Hepatocyte (in vitro differentiated cells): ENCODE data around the gene IRF5. TPM values are rescaled to one million over a fixed set of nuclear protein-coding genes. Genes with fewer than 3 reads are reported as not detected.
A peak's percentile ranks its signal among the peaks of the same experiment; 100 is the strongest.

Experiments
- DNase-seq: peaks from one replicate; pipeline ENCODE4 v3.0.0-alpha.2; 2016; ENCODE audit warnings: low spot score
- H2AFZ ChIP-seq: fragments of 200-600 bp; sonication (generic); 2 replicates; pipeline ENCODE4 v1.6.0; 2016; ENCODE audit warnings: antibody characterized with exemption, mild to moderate bottlenecking
- H3K27ac ChIP-seq: fragments of 200-600 bp; sonication (generic); 2 replicates; pipeline ENCODE4 v1.5.1; 2016; ENCODE audit warnings: mild to moderate bottlenecking
- H3K27me3 ChIP-seq: fragments of 200-600 bp; sonication (generic); 2 replicates; pipeline ENCODE4 v1.6.1; 2016
- H3K36me3 ChIP-seq: fragments of 200-600 bp; sonication (generic); replicated peaks from 2 replicates; pipeline ENCODE4 v1.5.1; 2016; ENCODE audit warnings: low read depth; ENCODE audit not compliant: insufficient read depth
- H3K4me1 ChIP-seq: fragments of 200-600 bp; sonication (generic); 2 replicates; pipeline ENCODE4 v1.5.1; 2016; ENCODE audit warnings: mild to moderate bottlenecking, moderate library complexity; ENCODE audit not compliant: insufficient read depth
- H3K4me2 ChIP-seq: fragments of 200-600 bp; sonication (generic); 2 replicates; pipeline ENCODE4 v1.6.0; 2016
- H3K4me3 ChIP-seq: fragments of 200-600 bp; sonication (generic); 2 replicates; pipeline ENCODE4 v1.5.1; 2016; ENCODE audit warnings: mild to moderate bottlenecking
- H3K79me2 ChIP-seq: fragments of 200-600 bp; sonication (generic); 2 replicates; pipeline ENCODE4 v1.6.0; 2017; ENCODE audit warnings: mild to moderate bottlenecking
- H3K9me2 ChIP-seq: fragments of 200-600 bp; sonication (generic); replicated peaks from 2 replicates; pipeline ENCODE4 v1.6.0; 2017; ENCODE audit warnings: mild to moderate bottlenecking; ENCODE audit not compliant: insufficient read depth
- H3K9me3 ChIP-seq: fragments of 200-600 bp; sonication (generic); 2 replicates; pipeline ENCODE4 v1.5.1; 2016; ENCODE audit warnings: low read depth, mild to moderate bottlenecking
- H4K20me1 ChIP-seq: fragments of 200-600 bp; sonication (generic); 2 replicates; pipeline ENCODE4 v1.6.0; 2016; ENCODE audit warnings: mild to moderate bottlenecking; ENCODE audit not compliant: insufficient read depth, poor library complexity, severe bottlenecking
- CTCF ChIP-seq: fragments of 200-600 bp; sonication (generic); IDR thresholded peaks from 2 replicates; pipeline ENCODE4 v1.5.1; 2016; ENCODE audit warnings: antibody characterized with exemption, mild to moderate bottlenecking; ENCODE audit not compliant: poor library complexity
- EZH2 ChIP-seq: fragments of 200-600 bp; sonication (generic); IDR thresholded peaks from 2 replicates; pipeline ENCODE4 v1.6.1; 2016; ENCODE audit warnings: antibody characterized with exemption, mild to moderate bottlenecking, borderline replicate concordance
- EZH2phosphoT487 ChIP-seq: fragments of 200-600 bp; sonication (generic); IDR thresholded peaks from one replicate; pipeline ENCODE4 v1.6.1; 2018; ENCODE audit warnings: antibody characterized with exemption, mild to moderate bottlenecking, low read depth, moderate library complexity; ENCODE audit not compliant: unreplicated experiment, severe bottlenecking
- WGBS: methylation state at CpG from one replicate; pipeline ENCODE4 v1.1.6; 2016; ENCODE audit warnings: low lambda C conversion rate; ENCODE audit errors: missing lambda C conversion rate; 5-methylcytosine and 5-hydroxymethylcytosine counted together
- polyA plus RNA-seq: library from polyadenylated mRNA; unstranded; fragments of >200 nt; fragmentation: Nextera tagmentation; extraction: Ambion mirVana; gene quantifications from 2 replicates; pipeline ENCODE4 v1.2.1, GENCODE V29; 2016
- total RNA-seq: library from RNA; depleted of rRNA; stranded (reverse); fragments of >200 nt; gene quantifications from 2 replicates; pipeline ENCODE4 v1.2.3, GENCODE V29; 2014

Gene IRF5
- total and polyA plus RNA-seq, 2 experiments from 2014 or later = 0.73 TPM; not detected in 1

- Histone ChIP-seq H3K4me3 (no peak overlapping the region), H3K9me2 (no peaks in the 10 kb centered on the region), H4K20me1 (no peaks in the 10 kb centered on the region), H3K9me3 (no peaks in the 10 kb centered on the region), H3K27me3 (peaks cover 10% of the 10 kb centered on the region), H3K36me3 (no peaks in the 10 kb centered on the region), H3K27ac (no peak overlapping the region), H2AFZ (no peak overlapping the region), H3K4me2 (no peak overlapping the region), H3K79me2 (no peaks in the 10 kb centered on the region), H3K4me1 (no peaks in the 10 kb centered on the region)
- TF ChIP-seq EZH2 = no peak
- peak; percentile 58 for TF ChIP-seq CTCF
- WGBS = 55% methylated on average over 8 of the region's 8 CpGs
- peak; percentile 68 for DNase-seq
Observed at GRCh38 chr7:128904381-128905197, 33.1 kb upstream of the IRF5 start.

- Histone ChIP-seq H3K27ac (no peak overlapping the region), H3K4me3 (no peak overlapping the region), H4K20me1 (no peaks in the 10 kb centered on the region), H3K27me3 (peaks cover 20% of the 10 kb centered on the region), H3K9me3 (no peaks in the 10 kb centered on the region), H3K4me2 (no peak overlapping the region), H3K79me2 (no peaks in the 10 kb centered on the region), H3K4me1 (peaks cover 9% of the 10 kb centered on the region), H3K9me2 (no peaks in the 10 kb centered on the region), H2AFZ (no peak overlapping the region), H3K36me3 (no peaks in the 10 kb centered on the region)
- WGBS = 97% methylated on average over 5 of the region's 5 CpGs
- TF ChIP-seq EZH2 (no peak), CTCF (no peak), EZH2phosphoT487 (no peak)
- DNase-seq = no peak
Observed at GRCh38 chr7:128906001-128906765, 31.5 kb upstream of the IRF5 start.

GRCh38 chr7:128906766-128907559 lies 30.8 kb upstream of the IRF5 start:
- peaks cover 9% of the 10 kb centered on the region for H3K4me1 ChIP-seq
- no peaks in the 10 kb centered on the region for H3K9me2 ChIP-seq
- no peaks in the 10 kb centered on the region for H3K79me2 ChIP-seq
- TF ChIP-seq EZH2phosphoT487 (no peak), EZH2 (no peak), CTCF (no peak)
- DNase-seq = no peak
- H3K27me3 ChIP-seq = peaks cover 24% of the 10 kb centered on the region
- no peak overlapping the region for H2AFZ ChIP-seq
- no peaks in the 10 kb centered on the region for H4K20me1 ChIP-seq
- H3K4me2 ChIP-seq = no peak overlapping the region
- no peak overlapping the region for H3K4me3 ChIP-seq
- 92% methylated on average over 19 of the region's 19 CpGs for WGBS
- no peaks in the 10 kb centered on the region for H3K9me3 ChIP-seq
- H3K27ac ChIP-seq = no peak overlapping the region
- H3K36me3 ChIP-seq = no peaks in the 10 kb centered on the region
